Keratinocyte (primary cell): ENCODE results near the gene CDKN2AIP.

Experiments
- CTCF ChIP-seq, 3 experiments: IDR thresholded peaks in 1 of 3; conservative IDR thresholded peaks in 1 of 3; optimal IDR thresholded peaks in 1 of 3; 2 replicates in 2 of 3; 3 replicates in 1 of 3; pipeline versions ENCODE3 to v1.5.1; 2011; ENCODE audit warnings: low read length in 3 of 3, mild to moderate bottlenecking in 3 of 3, moderate library complexity in 2 of 3, control low read depth in 1 of 3, inconsistent platforms in 1 of 3; ENCODE audit not compliant: insufficient read depth in 2 of 3; ENCODE audit errors: extremely low read depth in 1 of 3
- EZH2 ChIP-seq: IDR thresholded peaks from one replicate; pipeline ENCODE4 v1.6.1; 2012; ENCODE audit warnings: inconsistent platforms, mild to moderate bottlenecking, low read length, moderate library complexity

- TF ChIP-seq EZH2, result no peak
- TF ChIP-seq CTCF (optimal IDR thresholded peaks at IDR 0.05 in 1 of 3, IDR thresholded peaks at IDR 0.05 in 1 of 3, conservative IDR thresholded peaks at IDR 0.05 in 1 of 3; ENCODE audit: extremely low read depth in 1 of 3, insufficient read depth in 2 of 3, low read length in 3 of 3), result no peak
Measured at GRCh38 chr4:183408796-183409195, 35.6 kb upstream of the CDKN2AIP start.
